ENCODE measurements around the gene RPTOR.

RPTOR gene

DNA sequence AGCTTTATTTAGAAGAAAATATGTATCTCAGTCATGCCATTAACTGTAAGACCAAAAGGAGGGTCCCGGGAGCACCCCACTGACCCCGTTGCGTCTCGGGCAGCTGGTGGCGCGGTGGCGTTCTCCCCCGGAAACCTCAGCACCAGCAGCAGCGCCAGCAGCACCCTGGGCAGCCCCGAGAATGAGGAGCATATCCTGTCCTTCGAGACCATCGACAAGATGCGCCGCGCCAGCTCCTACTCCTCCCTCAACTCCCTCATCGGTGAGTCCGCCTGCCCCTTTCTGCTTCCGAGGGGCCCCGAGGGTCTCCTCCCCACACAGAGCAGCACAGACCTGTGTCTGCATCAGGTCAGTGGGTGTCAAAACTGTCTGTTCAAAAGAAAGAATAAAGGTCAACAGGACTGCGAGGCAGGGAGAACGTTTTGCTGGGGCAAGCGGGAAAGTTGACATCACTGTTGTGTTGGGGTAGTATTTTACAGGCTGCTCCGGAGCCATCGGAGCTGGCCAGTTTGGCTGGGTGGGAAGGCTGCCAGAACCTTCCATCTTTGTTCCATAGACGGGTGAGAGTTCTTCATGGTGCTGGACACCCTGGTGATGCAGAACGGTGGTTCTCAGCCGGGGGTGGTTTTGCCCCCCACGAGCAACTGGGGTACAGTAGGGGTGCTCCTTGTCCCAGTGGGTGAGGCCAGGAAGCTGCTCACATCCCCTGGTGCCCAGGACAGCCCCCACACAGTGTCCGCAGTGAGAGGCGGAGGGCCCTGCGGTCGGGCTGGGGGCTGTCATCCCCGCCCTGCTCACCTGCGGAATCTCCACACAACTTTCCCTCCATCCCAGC is 349.2 kb downstream of the RPTOR start:
- no peak for DNase-seq (ENCODE audit: low read depth)
- Histone ChIP-seq H3K27me3 (replicated peaks; ENCODE audit: control insufficient read depth, insufficient read depth, low read length) (no peaks in the 10 kb centered on the region), H3K9ac (ENCODE audit: low read length) (no peak overlapping the region), H3K36me3 (ENCODE audit: control insufficient read depth, insufficient read depth, low read length, severe bottlenecking) (peaks cover 31% of the 10 kb centered on the region), H3K9me3 (ENCODE audit: control insufficient read depth, low read length) (no peaks in the 10 kb centered on the region), H3K4me3 (ENCODE audit: low read length) (no peak overlapping the region), H3K4me1 (ENCODE audit: control insufficient read depth, insufficient read depth, low read length) (peaks cover 24% of the 10 kb centered on the region)

DNA sequence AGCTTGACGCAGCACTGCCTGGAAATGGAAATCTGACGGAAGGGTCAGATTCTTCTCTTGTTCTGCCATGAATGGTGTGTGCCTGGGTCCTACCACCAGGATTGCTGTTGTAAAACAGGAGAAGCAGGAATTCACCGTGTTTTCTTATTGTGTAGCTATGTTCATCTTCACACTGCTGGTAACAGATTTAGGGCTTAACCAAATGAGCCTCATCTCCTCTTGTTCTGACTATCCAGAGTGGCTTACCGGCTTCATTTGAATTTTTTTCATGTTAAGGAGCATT is 349.7 kb downstream of the RPTOR start:
- Histone ChIP-seq H3K9ac (ENCODE audit: low read length) (no peak overlapping the region), H3K9me3 (ENCODE audit: control insufficient read depth, low read length) (no peaks in the 10 kb centered on the region), H3K4me3 (ENCODE audit: low read length) (no peak overlapping the region), H3K4me1 (ENCODE audit: control insufficient read depth, insufficient read depth, low read length) (peaks cover 24% of the 10 kb centered on the region), H3K27me3 (replicated peaks; ENCODE audit: control insufficient read depth, insufficient read depth, low read length) (no peaks in the 10 kb centered on the region), H3K36me3 (ENCODE audit: control insufficient read depth, insufficient read depth, low read length, severe bottlenecking) (peaks cover 31% of the 10 kb centered on the region)
- DNase-seq (ENCODE audit: low read depth), result no peak

DNA sequence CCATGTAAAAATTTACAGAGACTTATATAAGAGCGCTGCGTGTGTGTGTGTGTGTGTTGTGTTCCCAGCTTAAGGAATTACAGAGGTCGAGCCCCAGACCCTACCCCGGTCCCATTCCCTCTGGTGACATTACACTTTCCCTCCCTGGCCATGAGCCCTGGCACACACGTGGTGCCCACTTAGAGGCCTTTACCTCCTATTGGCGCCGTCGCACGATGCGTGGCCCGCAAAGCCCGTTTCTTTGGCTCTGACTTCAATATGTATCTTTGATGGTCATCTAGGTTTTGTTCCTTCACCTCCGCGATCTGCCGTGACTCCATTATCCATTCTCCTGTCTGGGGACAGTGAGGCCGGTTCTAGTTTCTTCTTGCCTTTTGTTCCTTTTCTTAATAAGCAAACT is 350.1 kb downstream of the RPTOR start:
- Histone ChIP-seq H3K9me3 (ENCODE audit: control insufficient read depth, low read length) (no peaks in the 10 kb centered on the region), H3K4me3 (ENCODE audit: low read length) (no peak overlapping the region), H3K4me1 (ENCODE audit: control insufficient read depth, insufficient read depth, low read length) (peaks cover 24% of the 10 kb centered on the region), H3K36me3 (ENCODE audit: control insufficient read depth, insufficient read depth, low read length, severe bottlenecking) (peaks cover 34% of the 10 kb centered on the region), H3K27me3 (replicated peaks; ENCODE audit: control insufficient read depth, insufficient read depth, low read length) (no peaks in the 10 kb centered on the region), H3K9ac (ENCODE audit: low read length) (no peak overlapping the region)
- no peak for DNase-seq (ENCODE audit: low read depth)

DNA sequence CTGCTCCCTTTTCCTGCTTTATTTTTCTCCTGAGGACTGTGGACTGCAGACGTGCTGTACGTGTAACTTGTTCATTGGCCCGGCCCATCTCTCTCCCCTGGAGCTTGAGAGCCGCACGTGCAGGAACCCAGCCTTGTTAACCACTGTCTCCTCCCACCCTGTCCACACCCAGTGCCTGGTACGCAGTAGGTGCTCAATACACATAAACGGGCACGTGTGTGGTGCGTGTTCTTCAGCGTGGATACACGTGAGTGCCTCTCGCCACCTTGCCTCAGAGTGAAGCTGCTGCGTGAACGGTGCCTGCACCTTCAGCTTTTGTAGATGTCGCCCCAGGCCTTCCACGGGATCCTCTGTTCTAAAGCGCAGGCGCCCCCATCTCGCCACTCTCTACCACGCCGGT is 350.7 kb downstream of the RPTOR start:
- no peak for DNase-seq (ENCODE audit: low read depth)
- no peaks in the 10 kb centered on the region for H3K27me3 ChIP-seq (replicated peaks; ENCODE audit: control insufficient read depth, insufficient read depth, low read length)
- no peaks in the 10 kb centered on the region for H3K9me3 ChIP-seq (ENCODE audit: control insufficient read depth, low read length)
- H3K4me1 ChIP-seq (ENCODE audit: control insufficient read depth, insufficient read depth, low read length), result peaks cover 23% of the 10 kb centered on the region
- no peak overlapping the region for H3K9ac ChIP-seq (ENCODE audit: low read length)
- H3K4me3 ChIP-seq (ENCODE audit: low read length), result no peak overlapping the region
- peaks cover 36% of the 10 kb centered on the region for H3K36me3 ChIP-seq (ENCODE audit: control insufficient read depth, insufficient read depth, low read length, severe bottlenecking)

DNA sequence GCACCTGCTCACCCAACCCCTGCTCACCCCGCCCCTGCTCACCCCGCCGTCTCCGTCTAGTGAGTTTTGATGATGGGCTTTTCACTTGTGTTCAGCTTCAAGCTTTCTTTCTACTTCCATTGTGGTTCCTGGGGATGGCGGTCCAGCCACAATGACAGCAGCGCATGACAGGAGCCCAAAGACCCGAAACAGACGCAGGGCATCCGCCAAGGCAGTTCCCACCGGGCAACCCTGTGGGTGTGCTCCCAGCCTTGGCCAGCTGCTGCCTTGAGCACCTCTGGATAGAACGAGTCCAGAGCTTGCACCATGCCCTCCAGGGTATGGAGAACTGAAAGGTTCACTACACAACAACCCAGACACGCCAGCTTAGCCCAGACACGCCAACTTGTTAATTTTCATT is 354.1 kb downstream of the RPTOR start:
- no peaks in the 10 kb centered on the region for H3K9me3 ChIP-seq (ENCODE audit: control insufficient read depth, low read length)
- no peak overlapping the region for H3K9ac ChIP-seq (ENCODE audit: low read length)
- no peak overlapping the region for H3K4me3 ChIP-seq (ENCODE audit: low read length)
- no peaks in the 10 kb centered on the region for H3K4me1 ChIP-seq (ENCODE audit: control insufficient read depth, insufficient read depth, low read length)
- H3K27me3 ChIP-seq (replicated peaks; ENCODE audit: control insufficient read depth, insufficient read depth, low read length), result no peaks in the 10 kb centered on the region
- peaks cover 41% of the 10 kb centered on the region for H3K36me3 ChIP-seq (ENCODE audit: control insufficient read depth, insufficient read depth, low read length, severe bottlenecking)
- no peak for DNase-seq (ENCODE audit: low read depth)

DNA sequence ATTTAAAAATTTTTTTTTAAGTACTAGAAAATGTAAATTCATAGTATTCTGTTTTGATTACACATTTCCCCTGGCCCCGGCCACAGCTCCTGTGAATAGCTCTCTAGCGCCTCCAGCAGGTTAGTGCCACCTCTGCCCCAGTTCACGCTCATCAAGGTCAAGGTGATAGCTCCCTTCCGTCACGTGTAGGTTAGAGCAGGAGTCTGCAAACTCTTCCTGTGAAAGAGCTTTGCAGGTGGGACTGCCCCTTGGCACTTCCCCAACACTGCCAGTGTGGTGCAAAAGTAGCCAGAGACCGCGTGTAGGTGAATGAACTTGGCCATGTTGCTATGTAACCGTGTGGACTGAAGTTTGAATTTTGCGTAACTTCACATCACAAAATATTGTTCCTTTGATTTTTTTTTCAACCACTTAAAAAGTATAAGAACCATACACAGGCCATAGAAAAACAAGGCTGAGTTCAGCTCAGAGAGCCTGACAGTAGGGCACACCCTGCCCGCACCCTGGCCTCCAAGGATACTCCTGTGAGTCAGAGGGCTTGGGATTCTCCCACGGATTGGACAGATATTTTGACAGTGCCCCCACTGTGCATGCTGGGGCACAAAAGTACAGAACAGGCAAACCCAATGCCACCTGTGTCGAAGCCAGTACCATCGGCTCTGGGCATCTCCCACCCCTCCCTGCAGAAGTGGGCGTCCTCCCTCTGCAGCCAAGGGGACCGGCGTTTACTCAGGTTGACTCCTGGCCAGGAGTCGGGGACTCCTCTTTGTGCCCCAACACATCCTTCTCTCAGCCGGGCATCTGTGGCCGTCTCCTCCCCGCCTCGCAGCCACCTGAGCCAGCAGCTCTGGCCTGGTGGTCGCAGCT is 355.0 kb downstream of the RPTOR start:
- Histone ChIP-seq H3K4me1 (ENCODE audit: control insufficient read depth, insufficient read depth, low read length) (no peaks in the 10 kb centered on the region), H3K36me3 (ENCODE audit: control insufficient read depth, insufficient read depth, low read length, severe bottlenecking) (peaks cover 32% of the 10 kb centered on the region), H3K27me3 (replicated peaks; ENCODE audit: control insufficient read depth, insufficient read depth, low read length) (no peaks in the 10 kb centered on the region), H3K9me3 (ENCODE audit: control insufficient read depth, low read length) (no peaks in the 10 kb centered on the region), H3K4me3 (ENCODE audit: low read length) (no peak overlapping the region), H3K9ac (ENCODE audit: low read length) (no peak overlapping the region)
- DNase-seq (ENCODE audit: low read depth), result peak; percentile 61

DNA sequence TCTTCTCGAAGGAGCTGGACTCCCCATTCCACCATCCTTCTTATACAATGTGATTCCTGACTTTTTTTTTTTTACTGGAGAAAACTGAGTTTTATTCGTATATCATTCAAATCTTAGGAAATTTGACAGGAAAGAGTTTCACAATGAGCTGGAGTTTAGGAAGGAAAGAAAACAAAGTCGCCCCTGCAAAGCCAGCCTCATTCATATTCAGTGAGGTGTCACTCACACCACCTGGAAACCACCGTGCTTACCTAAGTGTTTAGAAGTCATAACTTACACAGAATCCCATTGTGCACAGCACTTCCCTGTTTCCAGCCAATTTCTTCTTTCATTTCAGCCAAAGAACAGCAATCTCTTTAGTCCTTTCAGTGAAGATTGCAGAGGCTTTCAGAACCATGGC is 356.7 kb downstream of the RPTOR start:
- peaks cover 20% of the 10 kb centered on the region for H3K36me3 ChIP-seq (ENCODE audit: control insufficient read depth, insufficient read depth, low read length, severe bottlenecking)
- H3K9me3 ChIP-seq (ENCODE audit: control insufficient read depth, low read length), result no peaks in the 10 kb centered on the region
- no peak overlapping the region for H3K9ac ChIP-seq (ENCODE audit: low read length)
- H3K4me3 ChIP-seq (ENCODE audit: low read length), result no peak overlapping the region
- no peaks in the 10 kb centered on the region for H3K27me3 ChIP-seq (replicated peaks; ENCODE audit: control insufficient read depth, insufficient read depth, low read length)
- DNase-seq (ENCODE audit: low read depth), result no peak
- no peaks in the 10 kb centered on the region for H3K4me1 ChIP-seq (ENCODE audit: control insufficient read depth, insufficient read depth, low read length)

DNA sequence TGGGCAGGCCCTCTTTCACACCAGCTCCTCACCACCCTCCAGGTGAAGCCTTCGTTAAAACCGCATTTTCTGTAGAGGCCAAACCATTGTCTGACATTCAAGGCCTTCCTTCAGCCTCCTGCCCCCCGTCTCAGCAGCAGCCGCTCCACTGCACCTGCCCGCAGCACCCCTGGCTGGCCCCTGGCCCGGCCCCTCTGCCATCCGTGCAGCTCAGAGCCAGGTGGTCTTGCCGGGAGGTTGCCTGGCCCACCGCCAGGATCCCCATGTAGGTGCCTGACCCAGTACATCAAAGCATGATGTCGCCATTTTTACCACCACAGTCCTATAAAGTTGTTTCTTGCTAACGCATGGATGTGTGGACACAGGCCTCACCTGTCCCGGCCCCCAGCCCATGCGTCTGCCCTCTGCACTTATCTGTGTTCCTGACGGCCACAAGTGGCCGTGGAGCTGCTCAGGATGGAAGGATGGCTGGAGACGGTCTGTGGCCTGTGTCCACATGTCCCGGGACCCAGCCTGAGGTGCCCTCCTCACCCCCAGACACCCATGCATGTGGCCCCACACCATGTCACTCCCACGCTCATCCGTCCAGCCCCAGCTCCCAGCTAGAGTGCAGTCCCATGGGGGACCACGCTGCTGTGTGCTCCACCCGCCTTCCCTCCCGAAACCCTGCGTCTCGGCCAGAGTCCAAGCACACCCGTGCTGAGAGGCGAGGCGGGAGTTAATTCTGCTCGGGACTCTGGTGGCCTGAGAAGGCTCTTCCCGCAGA is 357.7 kb downstream of the RPTOR start:
- Histone ChIP-seq H3K9ac (ENCODE audit: low read length) (no peak overlapping the region), H3K27me3 (replicated peaks; ENCODE audit: control insufficient read depth, insufficient read depth, low read length) (no peaks in the 10 kb centered on the region), H3K4me1 (ENCODE audit: control insufficient read depth, insufficient read depth, low read length) (no peaks in the 10 kb centered on the region), H3K9me3 (ENCODE audit: control insufficient read depth, low read length) (no peaks in the 10 kb centered on the region), H3K36me3 (ENCODE audit: control insufficient read depth, insufficient read depth, low read length, severe bottlenecking) (peaks cover 21% of the 10 kb centered on the region), H3K4me3 (ENCODE audit: low read length) (no peak overlapping the region)
- no peak for DNase-seq (ENCODE audit: low read depth)

DNA sequence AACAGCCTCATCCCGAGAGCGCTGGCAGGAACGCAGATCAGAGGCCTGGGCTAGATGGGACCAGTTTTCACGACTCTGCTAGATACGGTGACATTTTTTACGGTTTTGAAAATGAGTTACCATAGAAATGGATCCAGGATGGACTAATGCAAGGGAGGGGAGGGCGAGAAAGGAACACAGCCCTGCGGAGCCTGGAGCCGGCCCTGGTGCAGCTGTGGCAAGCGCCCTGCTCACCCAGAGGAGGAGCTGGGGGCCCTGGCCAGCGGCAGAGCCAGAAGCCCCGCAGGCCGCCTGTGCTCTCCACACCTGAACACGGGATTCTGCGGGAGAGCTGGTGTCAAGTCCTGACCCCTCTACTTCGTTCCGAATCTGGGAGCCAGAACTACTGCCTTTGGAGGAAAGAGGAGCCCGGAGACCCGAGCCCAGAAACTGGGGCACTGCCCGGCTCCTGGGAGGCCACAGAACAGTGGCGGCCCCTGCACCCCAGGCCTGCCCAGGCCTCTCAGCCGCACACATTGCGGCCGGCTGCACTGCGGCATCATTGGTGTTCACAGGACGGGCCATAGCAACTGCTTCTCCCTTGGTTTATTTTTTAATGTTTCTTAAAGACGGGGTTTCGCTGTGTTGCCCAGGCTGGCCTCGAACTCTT is 358.4 kb downstream of the RPTOR start:
- H3K4me1 ChIP-seq (ENCODE audit: control insufficient read depth, insufficient read depth, low read length), result no peaks in the 10 kb centered on the region
- no peak overlapping the region for H3K9ac ChIP-seq (ENCODE audit: low read length)
- no peak for DNase-seq (ENCODE audit: low read depth)
- H3K4me3 ChIP-seq (ENCODE audit: low read length), result no peak overlapping the region
- no peaks in the 10 kb centered on the region for H3K9me3 ChIP-seq (ENCODE audit: control insufficient read depth, low read length)
- no peaks in the 10 kb centered on the region for H3K27me3 ChIP-seq (replicated peaks; ENCODE audit: control insufficient read depth, insufficient read depth, low read length)
- H3K36me3 ChIP-seq (ENCODE audit: control insufficient read depth, insufficient read depth, low read length, severe bottlenecking), result peaks cover 22% of the 10 kb centered on the region

DNA sequence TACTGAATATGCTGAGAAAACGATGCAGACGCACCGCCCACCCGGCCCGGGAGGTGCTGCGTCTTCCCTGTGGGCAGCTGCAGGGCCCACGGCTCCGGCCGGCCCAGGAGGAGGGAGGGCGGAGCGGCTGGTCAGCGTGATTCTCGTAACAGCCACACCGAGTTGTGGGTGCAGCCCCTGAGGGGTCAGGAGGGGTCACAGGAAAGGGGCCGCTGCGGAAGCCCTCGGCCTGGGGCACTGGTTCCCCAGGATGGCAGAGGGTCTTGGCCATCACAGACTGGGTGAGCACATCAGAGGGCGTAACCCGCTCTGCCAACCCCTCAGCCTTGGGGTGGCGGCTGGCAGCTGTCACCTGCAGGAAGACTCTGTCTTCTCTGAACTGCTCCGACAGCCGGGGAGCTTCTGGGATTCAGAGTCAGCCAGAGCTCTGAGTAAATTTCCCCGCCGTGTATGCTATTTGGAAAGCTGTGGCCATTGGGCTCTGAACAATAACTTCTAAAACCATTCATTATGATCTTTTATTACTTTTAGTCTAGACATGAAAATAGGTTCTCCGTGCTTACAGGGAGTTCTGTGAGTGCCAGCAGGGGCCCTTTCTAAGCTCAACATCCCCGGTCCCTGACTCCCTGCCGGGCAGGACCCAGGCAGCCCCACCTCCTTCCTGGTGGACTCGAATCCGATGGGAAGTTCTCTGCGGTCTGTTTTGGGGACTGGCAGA is 359.6 kb downstream of the RPTOR start:
- H3K36me3 ChIP-seq (ENCODE audit: control insufficient read depth, insufficient read depth, low read length, severe bottlenecking), result peaks cover 33% of the 10 kb centered on the region
- H3K4me1 ChIP-seq (ENCODE audit: control insufficient read depth, insufficient read depth, low read length), result no peaks in the 10 kb centered on the region
- DNase-seq (ENCODE audit: low read depth), result no peak
- H3K27me3 ChIP-seq (replicated peaks; ENCODE audit: control insufficient read depth, insufficient read depth, low read length), result no peaks in the 10 kb centered on the region
- H3K4me3 ChIP-seq (ENCODE audit: low read length), result no peak overlapping the region
- no peak overlapping the region for H3K9ac ChIP-seq (ENCODE audit: low read length)
- H3K9me3 ChIP-seq (ENCODE audit: control insufficient read depth, low read length), result no peaks in the 10 kb centered on the region

Measured in adipocyte (in vitro differentiated cells).